ENCODE data around the gene DPF3.

DNA sequence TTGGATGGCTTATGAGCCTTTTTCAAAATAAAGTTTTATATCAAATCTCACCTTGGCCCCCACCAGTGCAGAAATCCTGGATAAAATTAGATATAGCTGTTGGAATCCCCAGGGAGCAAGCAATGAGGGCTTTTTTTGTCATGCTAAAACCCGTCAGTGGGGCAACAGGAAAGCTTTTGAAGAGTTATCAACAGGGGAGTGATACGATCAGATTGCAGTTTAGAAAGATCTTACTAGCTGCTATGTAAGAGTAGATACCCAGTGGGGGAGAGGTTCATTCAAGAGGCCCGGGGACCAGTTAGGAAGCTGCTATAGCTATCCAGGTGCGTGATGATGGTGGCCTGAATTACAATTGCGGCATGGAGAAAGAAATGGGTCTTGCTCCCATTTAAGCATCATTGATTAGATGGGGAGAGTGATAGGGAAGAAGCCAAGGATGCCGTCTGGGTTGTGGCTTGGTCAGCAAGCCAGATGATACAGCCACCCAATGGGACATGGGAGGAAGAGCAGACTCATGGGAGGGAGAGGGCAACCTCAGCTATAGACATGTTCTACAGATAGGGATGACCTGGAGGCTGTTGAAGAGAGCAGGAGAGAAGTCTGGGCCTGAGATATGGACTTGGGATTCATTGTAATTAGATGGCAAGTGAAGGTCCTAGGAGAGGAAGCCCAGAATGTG, 272.4 kb downstream of the DPF3 start:
- TF ChIP-seq, protein P1, sequence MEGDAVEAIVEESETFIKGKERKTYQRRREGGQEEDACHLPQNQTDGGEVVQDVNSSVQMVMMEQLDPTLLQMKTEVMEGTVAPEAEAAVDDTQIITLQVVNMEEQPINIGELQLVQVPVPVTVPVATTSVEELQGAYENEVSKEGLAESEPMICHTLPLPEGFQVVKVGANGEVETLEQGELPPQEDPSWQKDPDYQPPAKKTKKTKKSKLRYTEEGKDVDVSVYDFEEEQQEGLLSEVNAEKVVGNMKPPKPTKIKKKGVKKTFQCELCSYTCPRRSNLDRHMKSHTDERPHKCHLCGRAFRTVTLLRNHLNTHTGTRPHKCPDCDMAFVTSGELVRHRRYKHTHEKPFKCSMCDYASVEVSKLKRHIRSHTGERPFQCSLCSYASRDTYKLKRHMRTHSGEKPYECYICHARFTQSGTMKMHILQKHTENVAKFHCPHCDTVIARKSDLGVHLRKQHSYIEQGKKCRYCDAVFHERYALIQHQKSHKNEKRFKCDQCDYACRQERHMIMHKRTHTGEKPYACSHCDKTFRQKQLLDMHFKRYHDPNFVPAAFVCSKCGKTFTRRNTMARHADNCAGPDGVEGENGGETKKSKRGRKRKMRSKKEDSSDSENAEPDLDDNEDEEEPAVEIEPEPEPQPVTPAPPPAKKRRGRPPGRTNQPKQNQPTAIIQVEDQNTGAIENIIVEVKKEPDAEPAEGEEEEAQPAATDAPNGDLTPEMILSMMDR (IDR thresholded peaks at IDR 0.05; ENCODE audit: low read length): no peak
- no peak for TF ChIP-seq EZH2phosphoT487 (IDR thresholded peaks at IDR 0.05; ENCODE audit: low read length)
